GM23248 (cell line): ENCODE results near the gene GSG1L.

Source experiments
- EZH2 ChIP-seq: fragments of 200-600 bp; sonication (generic); IDR thresholded peaks from 2 replicates; pipeline ENCODE4 v1.6.1; 2018; ENCODE audit warnings: antibody characterized with exemption, mild to moderate bottlenecking; ENCODE audit not compliant: insufficient read depth, poor library complexity, severe bottlenecking
- EZH2phosphoT487 ChIP-seq: fragments of 200-600 bp; sonication (generic); IDR thresholded peaks from 2 replicates; pipeline ENCODE4 v1.6.1; 2018; ENCODE audit warnings: antibody characterized with exemption, moderate library complexity, mild to moderate bottlenecking, low read depth; ENCODE audit not compliant: insufficient read depth

- no peak for TF ChIP-seq EZH2
- TF ChIP-seq EZH2phosphoT487, result no peak
Measured at GRCh38 chr16:28103516-28104170, 40.1 kb upstream of the GSG1L start.
